OCI-LY1 (cell line): ENCODE measurements around the gene SEPTIN2.

ENCODE experiments used
- H2AFZ ChIP-seq: fragments of 200-600 bp; sonication (generic), shearing (Covaris generic); 2 replicates; pipeline ENCODE4 v1.6.0; 2014; ENCODE audit warnings: antibody characterized with exemption, mild to moderate bottlenecking, low read length
- H3F3A ChIP-seq: fragments of 200-600 bp; sonication (generic), shearing (Covaris generic); 2 replicates; pipeline ENCODE4 v1.6.0; 2014; ENCODE audit warnings: mild to moderate bottlenecking, antibody characterized with exemption, low read length, moderate library complexity; ENCODE audit not compliant: insufficient read depth
- H3K27ac ChIP-seq: fragments of 200-600 bp; sonication (generic); 2 replicates; pipeline ENCODE4 v1.5.1; 2014; ENCODE audit warnings: low read length, mixed run types, mild to moderate bottlenecking, low read depth; ENCODE audit not compliant: poor library complexity, severe bottlenecking
- H3K27me3 ChIP-seq: fragments of 200-600 bp; sonication (generic); 2 replicates; pipeline ENCODE4 v1.6.0; 2014; ENCODE audit warnings: antibody characterized with exemption, mild to moderate bottlenecking, low read length, moderate library complexity; ENCODE audit not compliant: insufficient read depth
- H3K36me3 ChIP-seq: fragments of 200-600 bp; sonication (generic); 2 replicates; pipeline ENCODE4 v1.6.1; 2014; ENCODE audit warnings: mild to moderate bottlenecking, antibody characterized with exemption, low read length, moderate library complexity, mixed read lengths; ENCODE audit not compliant: insufficient read depth
- H3K4me1 ChIP-seq: fragments of 200-600 bp; sonication (generic); 2 replicates; pipeline ENCODE4 v1.5.1; 2014; ENCODE audit warnings: mild to moderate bottlenecking, low read length, moderate library complexity; ENCODE audit not compliant: insufficient read depth, severe bottlenecking
- H3K4me2 ChIP-seq: fragments of 200-600 bp; sonication (generic), shearing (Covaris generic); 2 replicates; pipeline ENCODE4 v1.6.1; 2014; ENCODE audit warnings: low read length
- H3K4me3 ChIP-seq: fragments of 200-600 bp; sonication (generic); 2 replicates; pipeline ENCODE4 v1.5.1; 2014; ENCODE audit warnings: low read length, low read depth, mild to moderate bottlenecking, mixed read lengths; ENCODE audit not compliant: poor library complexity, severe bottlenecking
- H3K79me2 ChIP-seq: fragments of 200-600 bp; shearing (Covaris generic); 2 replicates; pipeline ENCODE4 v1.6.1; 2016; ENCODE audit warnings: mixed run types, low read length, mixed read lengths; ENCODE audit not compliant: insufficient read depth
- H3K9ac ChIP-seq: fragments of 200-600 bp; sonication (generic), shearing (Covaris generic); 2 replicates; pipeline ENCODE4 v1.6.1; 2014; ENCODE audit warnings: mild to moderate bottlenecking, low read length, mixed read lengths
- H3K9me2 ChIP-seq: fragments of 200-600 bp; sonication (generic), shearing (Covaris generic); 2 replicates; pipeline ENCODE4 v1.6.1; 2014; ENCODE audit warnings: low read depth, mild to moderate bottlenecking, low read length, mixed read lengths
- H3K9me3 ChIP-seq: fragments of 200-600 bp; shearing (Covaris generic); 2 replicates; pipeline ENCODE4 v1.6.1; 2014; ENCODE audit warnings: low read length, mixed read lengths
- H4K20me1 ChIP-seq: fragments of 200-600 bp; sonication (generic), shearing (Covaris generic); 2 replicates; pipeline ENCODE4 v1.6.0; 2016; ENCODE audit warnings: mild to moderate bottlenecking, low read length; ENCODE audit not compliant: insufficient read depth
- CTCF ChIP-seq: fragments of 200-600 bp; sonication (generic), shearing (Covaris generic); IDR thresholded peaks from 2 replicates; pipeline ENCODE4 v1.5.1; 2017; ENCODE audit warnings: mild to moderate bottlenecking, antibody characterized with exemption, low read length, moderate library complexity, mixed read lengths
- EZH2 ChIP-seq: fragments of 200-600 bp; sonication (generic), shearing (Covaris generic); IDR thresholded peaks from 2 replicates; pipeline ENCODE4 v1.8.0; 2017; ENCODE audit warnings: borderline replicate concordance, mixed run types, mild to moderate bottlenecking, antibody characterized with exemption, low read length, moderate library complexity, mixed read lengths

Gene SEPTIN2

GRCh38 chr2:241288324-241288888, 27.3 kb upstream of the SEPTIN2 start:
- Histone ChIP-seq H3K4me2 (no peak overlapping the region), H3K27ac (no peak overlapping the region), H3K79me2 (peaks cover 36% of the 10 kb centered on the region)

GRCh38 chr2:241289053-241289452, 26.7 kb upstream of the SEPTIN2 start:
- Histone ChIP-seq H3K9ac (no peak overlapping the region), H3K79me2 (peaks cover 41% of the 10 kb centered on the region), H3K36me3 (no peaks in the 10 kb centered on the region), H3K27me3 (no peaks in the 10 kb centered on the region), H2AFZ (no peak overlapping the region), H3K4me2 (no peak overlapping the region), H3K4me3 (no peak overlapping the region), H3K27ac (no peak overlapping the region), H3K4me1 (no peaks in the 10 kb centered on the region), H3F3A (no peaks in the 10 kb centered on the region), H4K20me1 (no peaks in the 10 kb centered on the region), H3K9me3 (no peaks in the 10 kb centered on the region), H3K9me2 (no peaks in the 10 kb centered on the region)
- TF ChIP-seq EZH2, result no peak
- no peak for TF ChIP-seq CTCF

More at GRCh38 chr2:241288324-241288888, 27.3 kb upstream of the SEPTIN2 start:
- TF ChIP-seq CTCF (no peak), EZH2 (no peak)
- Histone ChIP-seq H3K9me3 (no peaks in the 10 kb centered on the region), H3K36me3 (no peaks in the 10 kb centered on the region), H3K27me3 (no peaks in the 10 kb centered on the region), H3K4me3 (no peak overlapping the region), H3K9ac (no peak overlapping the region), H3K4me1 (no peaks in the 10 kb centered on the region), H3K9me2 (no peaks in the 10 kb centered on the region), H3F3A (no peaks in the 10 kb centered on the region), H2AFZ (no peak overlapping the region), H4K20me1 (no peaks in the 10 kb centered on the region)

- Histone ChIP-seq H3K9me2 (no peaks in the 10 kb centered on the region), H4K20me1 (no peaks in the 10 kb centered on the region)
Observed at GRCh38 chr2:241289597-241289996, 26.1 kb upstream of the SEPTIN2 start.

More at GRCh38 chr2:241289597-241289996, 26.1 kb upstream of the SEPTIN2 start:
- Histone ChIP-seq H3K79me2 (peaks cover 46% of the 10 kb centered on the region), H3K9ac (no peak overlapping the region), H3K36me3 (no peaks in the 10 kb centered on the region), H2AFZ (no peak overlapping the region), H3K27me3 (no peaks in the 10 kb centered on the region), H3K4me2 (no peak overlapping the region), H3K4me1 (no peaks in the 10 kb centered on the region), H3K27ac (no peak overlapping the region), H3K4me3 (no peak overlapping the region), H3F3A (no peaks in the 10 kb centered on the region), H3K9me3 (no peaks in the 10 kb centered on the region)
- TF ChIP-seq CTCF, result peak; percentile 27; the same call in 1 of the 2 replicates
- TF ChIP-seq EZH2, result no peak
